A549 (cell line): ENCODE measurements around the gene CHST10.

Experiments
- BHLHE40 ChIP-seq: IDR thresholded peaks from 2 replicates; pipeline ENCODE4 v1.6.1; 2012; ENCODE audit warnings: low read depth, low read length, inconsistent platforms
- CBX2 ChIP-seq: fragments of 200-600 bp; sonication (generic); IDR thresholded peaks from 2 replicates; pipeline ENCODE4 v1.6.1; 2016; ENCODE audit warnings: low read depth, mild to moderate bottlenecking, borderline replicate concordance
- CTCF ChIP-seq: fragments of >200 bp; sonication (Bioruptor Twin); formaldehyde crosslinking; IDR thresholded peaks from 3 replicates; pipeline ENCODE4 v1.5.1; 2016
- EP300 ChIP-seq, 2 experiments: fragments of >200 bp; sonication (Bioruptor Twin); formaldehyde crosslinking; IDR thresholded peaks; 2 replicates in 1 of 2; 3 replicates in 1 of 2; pipeline ENCODE4 v1.6.1; 2016 to 2017
- JUNB ChIP-seq: fragments of >200 bp; sonication (Bioruptor Twin); formaldehyde crosslinking; IDR thresholded peaks from 2 replicates; pipeline ENCODE4 v1.6.1; 2016
- MAZ ChIP-seq: fragments of 150-350 bp; IDR thresholded peaks from 2 replicates; pipeline ENCODE4 v1.6.1; 2014; ENCODE audit warnings: antibody characterized with exemption, low read depth, low read length, borderline replicate concordance
- POLR2A ChIP-seq: IDR thresholded peaks from 2 replicates; pipeline ENCODE4 v1.6.1; 2012; ENCODE audit warnings: mild to moderate bottlenecking, low read length
- RCOR1 ChIP-seq: fragments of 150-350 bp; IDR thresholded peaks from 2 replicates; pipeline ENCODE4 v1.6.1; 2014; ENCODE audit warnings: antibody characterized with exemption, low read length, low read depth
- SMC3 ChIP-seq: fragments of >200 bp; sonication (Bioruptor Twin); formaldehyde crosslinking; IDR thresholded peaks from 3 replicates; pipeline ENCODE4 v1.6.1; 2018; ENCODE audit warnings: inconsistent platforms
- ZFP36 ChIP-seq: fragments of 450-650 bp; IDR thresholded peaks from 2 replicates; pipeline ENCODE4 v1.6.1; 2014; ENCODE audit warnings: borderline replicate concordance; ENCODE audit not compliant: partially characterized antibody

GRCh38 chr2:100404411-100404810, 13.1 kb downstream of the CHST10 start:
- no peak for TF ChIP-seq EP300 (IDR thresholded peaks at IDR 0.05)
- TF ChIP-seq SMC3 = no peak
- TF ChIP-seq CTCF = no peak
- TF ChIP-seq POLR2A = no peak
- no peak for TF ChIP-seq MAZ
- TF ChIP-seq RCOR1 = no peak
- no peak for TF ChIP-seq BHLHE40
- no peak for TF ChIP-seq JUNB
- no peak for TF ChIP-seq CBX2
- TF ChIP-seq ZFP36 = no peak
